Fibroblast of the aortic adventitia (primary cell): ENCODE measurements around the gene KCNH6. TPM values are rescaled to one million over a fixed set of nuclear protein-coding genes. Genes with fewer than 3 reads are reported as not detected.

Source experiments
- DNase-seq: peaks from one replicate; pipeline ENCODE4 v3.0.0-alpha.2; 2010; ENCODE audit warnings: low read depth
- H3K4me3 ChIP-seq: 2 replicates; pipeline ENCODE4 v1.5.1; 2011; ENCODE audit warnings: low read depth, mild to moderate bottlenecking, control low read depth, low read length, moderate library complexity
- CTCF ChIP-seq: IDR thresholded peaks from 2 replicates; pipeline ENCODE4 v1.5.1; 2011; ENCODE audit warnings: mild to moderate bottlenecking, low read length, control low read depth, inconsistent platforms; ENCODE audit not compliant: insufficient read depth
- total RNA-seq: library from RNA; depleted of rRNA; stranded (reverse); fragments of >200 nt; gene quantifications from 2 replicates; pipeline ENCODE4 v1.2.3, GENCODE V29; 2012; ENCODE audit warnings: low replicate concordance

The KCNH6 gene
- total RNA-seq, 1 donor, result not detected

GRCh38 chr17:63506627-63507026 is 16.5 kb upstream of the KCNH6 start:
- no peak for DNase-seq
- no peak overlapping the region for H3K4me3 ChIP-seq
- TF ChIP-seq CTCF, result no peak

- no peak for DNase-seq
- no peak for TF ChIP-seq CTCF
- no peak overlapping the region for H3K4me3 ChIP-seq
Observed at GRCh38 chr17:63511331-63511730, 11.8 kb upstream of the KCNH6 start.

- no peak for TF ChIP-seq CTCF
- DNase-seq, result no peak
- H3K4me3 ChIP-seq, result no peak overlapping the region
Observed at GRCh38 chr17:63512388-63512787, 10.8 kb upstream of the KCNH6 start.

- TF ChIP-seq CTCF, result no peak
- no peak for DNase-seq
- H3K4me3 ChIP-seq, result no peak overlapping the region
Observed at GRCh38 chr17:63512896-63513644, 10.1 kb upstream of the KCNH6 start.

GRCh38 chr17:63514477-63514876 is 8.7 kb upstream of the KCNH6 start:
- no peak for TF ChIP-seq CTCF
- no peak for DNase-seq
- no peak overlapping the region for H3K4me3 ChIP-seq

GRCh38 chr17:63514974-63515373 is 8.2 kb upstream of the KCNH6 start:
- no peak overlapping the region for H3K4me3 ChIP-seq
- DNase-seq, result no peak
- TF ChIP-seq CTCF, result no peak

- DNase-seq, result no peak
- no peak for TF ChIP-seq CTCF
- H3K4me3 ChIP-seq, result no peak overlapping the region
Observed at GRCh38 chr17:63515426-63515825, 7.7 kb upstream of the KCNH6 start.
